ENCODE measurements around the gene RNF157. TPM values are rescaled to one million over a fixed set of nuclear protein-coding genes. Genes with fewer than 3 reads are reported as not detected.

Gene RNF157
- total and polyA plus RNA-seq, 10 of the 15 experiments (the other 5 are each of a cell fraction or from before 2014, with no cell fraction given) = 1.4 to 15.9 (median 9.6) TPM

- no peak for TF ChIP-seq NR2C2 (IDR thresholded peaks at IDR 0.05; ENCODE audit: borderline replicate concordance, control insufficient read depth, insufficient read length, low read depth)
- TF ChIP-seq ZNF384 (IDR thresholded peaks at IDR 0.05; ENCODE audit: borderline replicate concordance, low read depth, low read length) = no peak
- peak; percentile 80 for TF ChIP-seq ATF2 (IDR thresholded peaks at IDR 0.05; ENCODE audit: low read length)
- TF ChIP-seq ZBTB33 (IDR thresholded peaks at IDR 0.05) = no peak
- 0 out of 2 replicates have a peak, but pooled peaks have one; percentile 42 for TF ChIP-seq SMAD5 (IDR thresholded peaks at IDR 0.05; ENCODE audit: low read depth)
- TF ChIP-seq SMC3 (IDR thresholded peaks at IDR 0.05; ENCODE audit: borderline replicate concordance, low read length) = peak; percentile 48; the same call in 1 of the 2 replicates
- TF ChIP-seq BMI1 (IDR thresholded peaks at IDR 0.05; ENCODE audit: borderline replicate concordance) = no peak
- TF ChIP-seq RBBP5 (conservative IDR thresholded peaks at IDR 0.05) = no peak
- peak; percentile 17 for TF ChIP-seq SIX5 (IDR thresholded peaks at IDR 0.05; ENCODE audit: low read depth, low read length, severe bottlenecking)
- no peak for TF ChIP-seq CHD1 (IDR thresholded peaks at IDR 0.05; ENCODE audit: low read depth, low read length)
- no peak for TF ChIP-seq SUZ12 (IDR thresholded peaks at IDR 0.05; ENCODE audit: unreplicated experiment)
- peak; percentile 55 for TF ChIP-seq BCL11A (IDR thresholded peaks at IDR 0.05; ENCODE audit: low read depth, low read length)
- no peak for TF ChIP-seq LARP7 (IDR thresholded peaks at IDR 0.05)
- TF ChIP-seq USF2 (IDR thresholded peaks at IDR 0.05; ENCODE audit: borderline replicate concordance, low read depth, low read length) = no peak; the same call in 1 of the 2 replicates
- TF ChIP-seq PAX5 (IDR thresholded peaks at IDR 0.05; ENCODE audit: borderline replicate concordance, low read depth, low read length) = peak; percentile 86
- TF ChIP-seq RAD51 (IDR thresholded peaks at IDR 0.05) = no peak
- TF ChIP-seq EED (IDR thresholded peaks at IDR 0.05; ENCODE audit: low read depth) = peak; percentile 88
- TF ChIP-seq SP1 (IDR thresholded peaks at IDR 0.05; ENCODE audit: low read depth, low read length) = peak; percentile 67
- 0 out of 2 replicates have a peak, but pooled peaks have one; percentile 55 for TF ChIP-seq RFX5 (IDR thresholded peaks at IDR 0.05; ENCODE audit: low read depth, low read length)
- TF ChIP-seq HDAC6 (IDR thresholded peaks at IDR 0.05; ENCODE audit: unreplicated experiment) = no peak
- no peak for TF ChIP-seq FOXK2 (IDR thresholded peaks at IDR 0.05)
- TF ChIP-seq NR2C1 (IDR thresholded peaks at IDR 0.05) = no peak
- peak; percentile 82; the same call in 1 of the 2 replicates for TF ChIP-seq RELB (IDR thresholded peaks at IDR 0.05; ENCODE audit: low read depth)
These were observed 6.1 kb upstream of the RNF157 start (continued) for GRCh38 chr17:76246080-76247066.

Data from GM12878 (cell line).